ENCODE measurements around the gene FAM227B. TPM values are rescaled to one million over a fixed set of nuclear protein-coding genes. Genes with fewer than 3 reads are reported as not detected.

FAM227B gene
- total RNA-seq, 4 donors from 2014 or later = 6.1 to 24.1 (median 12.5) TPM

GRCh38 chr15:49382394-49382793 is 238.2 kb downstream of the FAM227B start:
- no peak for TF ChIP-seq POLR2A (IDR thresholded peaks at IDR 0.05)
- no peak for TF ChIP-seq POLR2AphosphoS5 (IDR thresholded peaks at IDR 0.05)
- TF ChIP-seq EP300 (IDR thresholded peaks at IDR 0.05) = no peak
- TF ChIP-seq CTCF (IDR thresholded peaks at IDR 0.05) = no peak
- Histone ChIP-seq H3K4me3 (no peak overlapping the region), H3K4me1 (no peaks in the 10 kb centered on the region), H3K27me3 (no peaks in the 10 kb centered on the region), H3K27ac (no peak overlapping the region), H3K36me3 (no peaks in the 10 kb centered on the region), H3K9me3 (no peaks in the 10 kb centered on the region)
- ATAC-seq = no peak

- Histone ChIP-seq H3K27ac (no peak overlapping the region), H3K36me3 (no peaks in the 10 kb centered on the region), H3K4me1 (no peaks in the 10 kb centered on the region), H3K4me3 (no peak overlapping the region), H3K27me3 (no peaks in the 10 kb centered on the region), H3K9me3 (no peaks in the 10 kb centered on the region)
- no peak for ATAC-seq
- TF ChIP-seq POLR2A (IDR thresholded peaks at IDR 0.05) = no peak
- no peak for TF ChIP-seq CTCF (IDR thresholded peaks at IDR 0.05)
- no peak for TF ChIP-seq POLR2AphosphoS5 (IDR thresholded peaks at IDR 0.05)
- TF ChIP-seq EP300 (IDR thresholded peaks at IDR 0.05) = no peak
- 60 to 83% methylated on average over 1 to 5 of the region's 5 CpGs for WGBS, 2 donors (ENCODE audit: low coverage in 1 of 2)
Measured at GRCh38 chr15:49380912-49381311, 239.7 kb downstream of the FAM227B start.

- H3K27ac ChIP-seq = no peak overlapping the region
- 85% methylated on average over 3 of the region's 4 CpGs; no CpG with 5 or more reads in 1 of the 2 donors for WGBS, 2 donors (ENCODE audit: low coverage in 1 of 2)
- H3K4me3 ChIP-seq = no peak overlapping the region
- TF ChIP-seq CTCF (IDR thresholded peaks at IDR 0.05) = no peak
- TF ChIP-seq POLR2AphosphoS5 (IDR thresholded peaks at IDR 0.05) = no peak
- TF ChIP-seq POLR2A (IDR thresholded peaks at IDR 0.05) = no peak
- TF ChIP-seq EP300 (IDR thresholded peaks at IDR 0.05) = no peak
- H3K9me3 ChIP-seq = no peaks in the 10 kb centered on the region
- H3K27me3 ChIP-seq = no peaks in the 10 kb centered on the region
- no peaks in the 10 kb centered on the region for H3K4me1 ChIP-seq
- no peak for ATAC-seq
- no peaks in the 10 kb centered on the region for H3K36me3 ChIP-seq
Measured at GRCh38 chr15:49379996-49380395, 240.6 kb downstream of the FAM227B start.

- 67 to 82% methylated on average over 1 of the region's 1 CpG for WGBS, 2 donors (ENCODE audit: low coverage in 1 of 2)
- H3K27ac ChIP-seq = no peak overlapping the region
- no peaks in the 10 kb centered on the region for H3K27me3 ChIP-seq
- H3K4me1 ChIP-seq = no peaks in the 10 kb centered on the region
- TF ChIP-seq POLR2AphosphoS5 (IDR thresholded peaks at IDR 0.05) = no peak
- TF ChIP-seq POLR2A (IDR thresholded peaks at IDR 0.05) = no peak
- no peak overlapping the region for H3K4me3 ChIP-seq
- no peaks in the 10 kb centered on the region for H3K9me3 ChIP-seq
- H3K36me3 ChIP-seq = no peaks in the 10 kb centered on the region
- ATAC-seq = no peak
Measured at GRCh38 chr15:49372366-49372765, 248.3 kb downstream of the FAM227B start.

- 92% methylated on average over 1 of the region's 1 CpG; no CpG with 5 or more reads in 1 of the 2 donors for WGBS, 2 donors (ENCODE audit: low coverage in 1 of 2)
- TF ChIP-seq POLR2A (IDR thresholded peaks at IDR 0.05) (no peak), CTCF (IDR thresholded peaks at IDR 0.05) (peak in 1 of 4 experiments; percentile 25)
- ATAC-seq = no peak
- Histone ChIP-seq H3K4me3 (no peak overlapping the region), H3K4me1 (no peaks in the 10 kb centered on the region), H3K27ac (no peak overlapping the region), H3K9me3 (no peaks in the 10 kb centered on the region), H3K36me3 (no peaks in the 10 kb centered on the region), H3K27me3 (no peaks in the 10 kb centered on the region)
Measured at GRCh38 chr15:49370782-49371181, 249.8 kb downstream of the FAM227B start.
